GM19238 (cell line): Measurements from ENCODE around the gene NPR3.

Experiments
- DNase-seq: peaks from one replicate; pipeline ENCODE4 v3.0.0; 2011; ENCODE audit warnings: low spot score; ENCODE audit not compliant: insufficient read length

The NPR3 gene

GRCh38 chr5:32710550-32711361, at the start of gene NPR3:
Gene NPR3, plus strand, starts transcription at chr5:32711321. Its CDS starts 456 bp downstream, at chr5:32711777.
- no peak for DNase-seq

GRCh38 chr5:32664523-32664922, 46.6 kb upstream of the NPR3 start:
- DNase-seq: no peak

GRCh38 chr5:32668552-32668951, 42.6 kb upstream of the NPR3 start:
- DNase-seq: no peak

GRCh38 chr5:32673272-32673671, 37.8 kb upstream of the NPR3 start:
- no peak for DNase-seq

- DNase-seq: no peak
These were observed 34.1 kb upstream of the NPR3 start for GRCh38 chr5:32677023-32677422.

- DNase-seq: no peak
These were observed 32.6 kb upstream of the NPR3 start for GRCh38 chr5:32678472-32678871.

GRCh38 chr5:32679218-32679617, 31.9 kb upstream of the NPR3 start:
- no peak for DNase-seq

- no peak for DNase-seq
These were observed 30.9 kb upstream of the NPR3 start for GRCh38 chr5:32680183-32680582.

GRCh38 chr5:32683125-32683524, 28.0 kb upstream of the NPR3 start:
- DNase-seq: no peak

- no peak for DNase-seq
These were observed 26.9 kb upstream of the NPR3 start for GRCh38 chr5:32684260-32684659.

- DNase-seq: no peak
These were observed 24.2 kb upstream of the NPR3 start for GRCh38 chr5:32686799-32687498.

GRCh38 chr5:32687499-32687831, 23.7 kb upstream of the NPR3 start:
- DNase-seq: no peak

- DNase-seq: no peak
These were observed 21.0 kb upstream of the NPR3 start for GRCh38 chr5:32690153-32690552.

- DNase-seq: no peak
These were observed 20.5 kb upstream of the NPR3 start for GRCh38 chr5:32690666-32691065.

GRCh38 chr5:32692036-32692746, 18.9 kb upstream of the NPR3 start:
- no peak for DNase-seq

- no peak for DNase-seq
These were observed 7.2 kb upstream of the NPR3 start for GRCh38 chr5:32703957-32704356.

- no peak for DNase-seq
These were observed 3.6 kb upstream of the NPR3 start for GRCh38 chr5:32707418-32707997.

GRCh38 chr5:32708949-32709348, 2.2 kb upstream of the NPR3 start:
- no peak for DNase-seq

- DNase-seq: peak; percentile 36
These were observed 1.2 kb upstream of the NPR3 start for GRCh38 chr5:32709750-32710549.

- no peak for DNase-seq
These were observed 200 bp downstream of the NPR3 start for GRCh38 chr5:32711362-32711680.
